Left hindlimb (tissue), 1 donor: ENCODE measurements around the gene RAB3IP.

ENCODE experiments used
- DNase-seq: peaks from one replicate; pipeline ENCODE4 v3.0.0-alpha.2; 2018

The RAB3IP gene

GRCh38 chr12:69738351-69739286, at the start of gene RAB3IP:
RAB3IP (plus strand) TSS chr12:69738860; CDS start chr12:69755409, 16,549 bp downstream.
- peak; percentile 90 for DNase-seq

- no peak for DNase-seq
Observed at GRCh38 chr12:69689638-69690037, 49.0 kb upstream of the RAB3IP start.

GRCh38 chr12:69694123-69694522, 44.5 kb upstream of the RAB3IP start:
- DNase-seq, result no peak

GRCh38 chr12:69698054-69698453, 40.6 kb upstream of the RAB3IP start:
- DNase-seq, result no peak

GRCh38 chr12:69698769-69699540, 39.7 kb upstream of the RAB3IP start, which contains the start of gene BEST3:
BEST3 (minus strand) TSS chr12:69699303; CDS start chr12:69697798, 1,505 bp downstream.
- DNase-seq, result no peak

- no peak for DNase-seq
Observed at GRCh38 chr12:69701826-69702225, 36.8 kb upstream of the RAB3IP start.

- DNase-seq, result no peak
Observed at GRCh38 chr12:69703146-69703642, 35.5 kb upstream of the RAB3IP start.

GRCh38 chr12:69704357-69704756, 34.3 kb upstream of the RAB3IP start:
- no peak for DNase-seq

- no peak for DNase-seq
Observed at GRCh38 chr12:69708649-69709048, 30.0 kb upstream of the RAB3IP start.

- no peak for DNase-seq
Observed at GRCh38 chr12:69712826-69713225, 25.8 kb upstream of the RAB3IP start.

GRCh38 chr12:69714542-69714941, 24.1 kb upstream of the RAB3IP start:
- no peak for DNase-seq

GRCh38 chr12:69719336-69720316, 19.0 kb upstream of the RAB3IP start:
- no peak for DNase-seq

- DNase-seq, result no peak
Observed at GRCh38 chr12:69720750-69721149, 17.9 kb upstream of the RAB3IP start.

GRCh38 chr12:69726922-69727321, 11.7 kb upstream of the RAB3IP start:
- no peak for DNase-seq

GRCh38 chr12:69732088-69732487, 6.6 kb upstream of the RAB3IP start:
- no peak for DNase-seq

GRCh38 chr12:69733638-69734037, 5.0 kb upstream of the RAB3IP start:
- no peak for DNase-seq

- peak; percentile 45 for DNase-seq
Observed at GRCh38 chr12:69739287-69740191, 879 bp downstream of the RAB3IP start.

- DNase-seq, result no peak
Observed at GRCh38 chr12:69744109-69744508, 5.4 kb downstream of the RAB3IP start.

GRCh38 chr12:69751476-69751875, 12.8 kb downstream of the RAB3IP start:
- DNase-seq, result no peak

- DNase-seq, result no peak
Observed at GRCh38 chr12:69755302-69755701, 16.6 kb downstream of the RAB3IP start.

GRCh38 chr12:69756088-69756755, 17.6 kb downstream of the RAB3IP start:
- DNase-seq, result no peak
